Glomerular visceral epithelial cell (primary cell): ENCODE data around the gene KRTCAP2.
"Not testable (repeated sequence)": the region's sequence is repeated elsewhere in the genome, so short reads cannot be mapped to it uniquely, and the experiment has no call there.

ENCODE experiments used
- DNase-seq: peaks from one replicate; pipeline ENCODE4 v3.0.0-alpha.2; 2016; ENCODE audit errors: extremely low spot score

The KRTCAP2 gene

DNA sequence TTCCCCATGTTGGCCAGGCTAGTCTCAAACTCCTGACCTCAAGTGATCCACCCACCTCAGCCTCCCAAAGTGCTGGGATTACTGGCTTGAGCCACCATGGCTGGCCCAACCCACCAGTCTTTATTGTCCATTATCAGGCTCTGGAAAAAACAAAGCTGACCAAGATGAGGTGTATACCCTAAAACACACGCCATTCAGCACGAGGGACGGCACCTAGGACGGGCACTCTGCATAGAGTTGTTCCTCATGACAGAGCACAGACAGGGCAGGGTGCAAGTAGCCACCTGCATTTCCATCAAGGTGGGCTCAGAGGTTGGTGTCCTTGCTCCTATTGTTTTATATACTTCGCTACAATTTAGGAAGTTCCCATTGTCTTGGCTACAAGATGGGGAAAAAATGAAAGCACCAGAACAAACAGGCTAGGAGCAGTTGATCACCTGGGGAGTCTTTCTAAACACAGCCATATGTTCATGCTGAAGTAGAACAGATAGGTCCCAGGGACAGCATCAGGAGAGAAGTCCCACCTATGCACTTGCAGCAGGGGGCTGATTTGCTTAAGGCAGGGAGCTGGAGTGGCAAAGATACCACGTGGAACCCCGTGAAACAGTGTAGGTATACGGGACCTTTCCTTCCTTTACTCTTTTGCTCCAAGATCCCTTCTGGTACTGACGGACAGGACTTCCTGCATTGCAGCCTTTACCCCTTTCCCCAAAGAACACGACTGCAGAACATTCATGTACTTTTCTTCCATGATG, 4.5 kb downstream of the KRTCAP2 start:
- DNase-seq = no peak

DNA sequence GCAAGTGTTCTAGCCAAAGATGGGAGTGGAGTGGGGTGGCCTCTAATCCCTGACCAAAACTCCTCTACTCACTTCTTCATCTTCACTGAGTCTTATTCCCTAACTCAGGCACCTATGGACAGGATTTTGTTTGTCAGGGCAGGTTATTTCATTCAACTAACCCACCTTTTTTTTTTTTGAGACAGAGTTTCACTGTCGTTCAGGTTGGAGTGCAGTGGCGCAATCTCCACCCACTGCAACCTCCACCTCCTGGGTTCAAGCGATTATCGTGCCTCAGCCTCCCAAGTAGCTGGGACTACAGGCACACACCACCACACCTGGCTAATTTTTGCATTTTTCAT, 5.0 kb downstream of the KRTCAP2 start:
- not testable (repeated sequence) for DNase-seq

DNA sequence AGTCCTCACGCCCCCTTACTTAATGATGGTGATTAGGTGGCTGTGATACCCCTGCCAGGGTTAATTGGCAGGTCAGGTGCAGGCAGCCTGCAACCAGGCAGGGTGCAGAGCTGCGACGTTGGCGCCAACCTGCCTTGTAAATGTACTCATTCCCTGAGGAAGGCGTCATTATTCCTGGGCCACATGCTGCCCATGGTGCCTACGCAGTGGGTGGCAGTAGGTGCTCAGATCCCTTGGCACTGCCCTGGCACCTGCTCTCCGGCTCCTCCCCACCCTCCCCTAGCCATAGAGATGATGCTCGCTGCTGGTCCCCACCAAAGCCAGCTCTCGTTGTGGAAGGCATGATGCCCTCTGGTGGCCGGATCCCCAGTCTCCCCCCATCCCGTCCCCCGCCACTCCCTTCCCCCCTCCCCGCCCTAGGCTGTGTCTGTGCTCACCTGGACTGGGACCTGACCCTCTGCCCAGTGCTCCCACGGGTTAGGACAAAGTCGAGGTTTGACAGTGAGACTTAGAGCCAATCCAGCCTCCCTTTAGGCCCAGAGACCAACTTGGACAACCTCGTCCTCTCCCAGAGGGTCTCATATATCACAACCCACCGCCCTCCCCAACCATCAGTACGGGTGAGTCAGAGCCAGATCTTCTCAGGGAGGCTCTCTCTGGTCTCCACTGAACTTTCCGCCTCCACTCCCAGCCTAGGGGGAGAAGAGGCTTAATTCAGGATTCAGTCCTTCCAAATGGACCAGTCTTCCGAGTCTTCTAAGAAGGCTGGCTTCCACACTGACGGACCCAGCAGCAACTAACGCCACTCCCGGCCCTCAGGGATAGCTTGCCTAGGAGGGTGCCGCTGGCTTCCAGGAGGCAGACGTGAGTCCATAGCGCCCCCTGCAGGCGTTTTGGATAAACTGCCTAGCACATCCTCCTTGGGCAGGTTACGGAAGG, 5.7 kb downstream of the KRTCAP2 start:
- DNase-seq = peak; percentile 85

DNA sequence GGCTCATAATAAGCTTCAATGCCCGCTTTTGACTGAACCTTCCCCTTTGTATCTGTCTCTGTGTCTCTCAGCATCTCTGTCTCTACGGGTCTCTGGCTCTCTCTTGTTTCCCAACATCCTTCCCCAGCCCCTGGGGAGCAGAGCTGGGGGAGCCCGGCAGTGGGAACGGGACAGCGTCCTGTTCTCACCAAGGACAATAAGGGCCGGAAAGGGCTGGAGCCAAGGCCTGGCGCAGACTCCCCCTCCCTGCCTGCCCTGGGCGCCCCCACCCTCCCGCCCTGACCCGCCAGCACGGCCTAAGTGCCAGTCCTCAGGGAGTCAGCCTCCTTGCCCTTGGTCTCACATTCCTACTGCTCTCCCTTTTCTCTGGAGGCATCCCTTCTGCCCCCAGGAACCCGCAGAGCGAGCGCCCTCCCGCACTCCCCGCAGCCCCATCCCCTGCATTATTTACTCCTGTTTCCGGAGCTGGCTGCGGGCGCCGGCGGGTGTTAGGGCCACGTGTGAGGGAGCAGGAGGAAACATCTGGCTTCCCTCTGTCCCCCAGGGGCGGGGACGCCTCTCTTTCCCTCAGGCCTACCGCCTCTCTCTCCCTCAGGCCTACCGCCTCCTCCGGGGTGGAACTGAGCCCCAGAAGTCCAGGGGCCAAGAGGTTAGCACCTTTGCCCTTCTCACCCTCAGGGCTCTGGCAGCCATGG, 6.5 kb downstream of the KRTCAP2 start:
- DNase-seq = no peak

DNA sequence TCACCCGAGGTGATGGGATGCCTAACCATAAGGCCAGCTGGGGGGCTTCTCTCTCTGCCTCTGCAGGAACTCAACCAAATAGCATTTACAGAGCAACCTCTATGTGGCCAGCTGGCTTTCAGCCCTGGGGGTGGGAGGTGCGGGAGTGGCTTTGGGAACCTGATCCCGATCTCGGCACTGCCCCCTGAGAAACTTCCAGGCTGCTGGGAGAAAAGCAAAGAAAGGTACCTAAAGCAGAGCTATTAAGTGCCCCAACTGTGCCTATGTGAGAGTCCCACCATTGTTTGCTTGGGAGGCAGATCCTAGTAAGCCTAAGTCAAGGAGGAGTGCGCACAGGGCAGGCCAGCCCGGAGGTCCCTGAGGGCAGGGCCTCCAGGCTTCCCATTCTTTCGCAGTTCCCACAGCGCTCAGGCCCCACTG, 7.0 kb downstream of the KRTCAP2 start:
- DNase-seq = no peak

DNA sequence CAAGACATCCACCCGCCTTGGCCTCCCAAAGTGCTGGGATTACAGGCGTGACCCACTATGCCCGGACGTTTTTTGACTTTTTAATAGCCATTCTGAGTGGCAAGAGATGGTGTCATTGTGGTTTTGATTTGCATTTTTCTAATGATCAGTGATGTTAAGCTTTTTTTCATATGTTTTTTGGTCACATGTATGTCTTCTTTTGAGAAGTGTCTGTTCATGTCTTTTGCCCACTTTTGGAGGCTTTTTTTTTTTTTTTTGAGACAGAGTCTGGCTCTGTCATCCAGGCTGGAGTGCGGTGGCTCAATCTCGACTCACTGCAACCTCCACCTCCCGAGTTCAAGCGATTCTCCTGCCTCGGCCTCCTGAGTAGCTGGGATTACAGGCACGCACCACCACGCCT, 8.5 kb downstream of the KRTCAP2 start:
- not testable (repeated sequence) for DNase-seq

DNA sequence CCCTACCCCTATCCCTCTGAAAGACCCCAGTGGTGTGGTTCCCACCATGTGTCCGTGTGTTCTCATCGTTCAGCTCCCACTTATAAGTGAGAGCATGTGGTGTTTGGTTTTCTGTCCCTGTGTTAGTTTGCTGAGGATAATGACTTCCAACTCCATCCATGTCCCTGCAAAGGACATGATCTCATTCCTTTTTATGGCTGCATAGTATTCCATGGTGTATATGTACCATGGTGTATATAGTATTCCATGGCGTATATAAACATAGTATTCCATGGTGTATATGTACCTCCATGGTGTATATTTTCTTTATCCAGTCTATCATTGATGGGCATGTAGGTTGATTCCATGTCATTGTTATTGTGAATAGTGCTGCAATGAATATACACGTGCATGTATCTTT, 9.3 kb downstream of the KRTCAP2 start:
- not testable (repeated sequence) for DNase-seq

DNA sequence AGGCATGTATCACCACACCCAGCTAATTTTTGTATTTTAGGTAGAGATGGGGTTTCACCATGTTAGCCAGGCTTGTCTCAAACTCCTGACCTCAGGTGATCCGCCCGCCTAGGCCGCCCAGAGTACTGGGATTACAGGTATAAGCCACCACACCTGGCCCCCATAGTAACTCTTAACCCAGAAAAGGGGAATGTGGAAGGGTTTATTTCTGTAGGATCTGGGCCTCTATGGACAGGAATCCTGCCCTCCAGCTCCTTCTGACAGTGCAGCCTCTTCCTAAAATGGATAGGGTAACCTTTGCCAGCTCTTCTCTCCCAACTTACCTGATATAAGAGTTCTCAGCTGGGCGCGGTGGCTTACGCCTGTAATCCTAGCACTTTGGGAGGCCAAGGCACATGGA, 10.5 kb downstream of the KRTCAP2 start:
- DNase-seq = not testable (repeated sequence)

DNA sequence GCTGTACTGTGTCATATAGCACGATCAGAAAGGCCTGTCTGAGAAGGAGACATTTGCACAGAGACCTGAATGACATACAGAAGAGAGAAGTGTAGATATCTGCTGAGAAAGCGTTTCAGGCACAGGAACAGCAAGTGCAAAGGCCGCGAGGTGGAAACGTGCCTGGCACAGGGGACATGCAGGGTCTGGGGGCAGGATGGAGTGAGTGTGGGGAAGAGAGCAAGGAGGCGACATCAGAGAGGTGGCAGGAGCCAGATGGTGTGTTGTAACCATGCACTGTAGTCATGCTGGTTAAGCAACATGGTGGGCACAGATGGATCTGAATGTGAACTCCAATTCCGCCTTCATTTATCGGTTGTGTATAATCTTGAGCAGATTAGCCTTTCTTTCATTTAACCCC, 13.0 kb downstream of the KRTCAP2 start:
- no peak for DNase-seq

DNA sequence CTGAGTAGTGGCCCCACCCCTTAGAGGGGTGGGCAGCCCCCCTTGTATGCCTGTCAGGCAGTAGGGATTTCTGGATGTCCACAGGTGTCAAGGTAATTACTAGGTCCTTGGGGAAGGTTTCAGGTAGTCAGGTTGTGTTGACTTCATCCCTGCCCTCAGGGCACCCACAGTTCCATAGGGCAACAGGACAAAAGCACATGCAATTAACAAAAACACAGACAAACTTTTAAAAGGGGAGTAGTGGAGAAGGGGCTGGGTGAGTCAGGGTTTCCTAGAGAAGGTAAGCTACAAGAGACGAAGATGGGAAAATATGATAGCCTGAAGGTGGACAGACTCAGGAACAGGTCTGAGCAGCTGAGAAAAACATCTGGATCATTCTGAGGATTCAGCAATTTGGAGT, 14.1 kb downstream of the KRTCAP2 start:
- no peak for DNase-seq

DNA sequence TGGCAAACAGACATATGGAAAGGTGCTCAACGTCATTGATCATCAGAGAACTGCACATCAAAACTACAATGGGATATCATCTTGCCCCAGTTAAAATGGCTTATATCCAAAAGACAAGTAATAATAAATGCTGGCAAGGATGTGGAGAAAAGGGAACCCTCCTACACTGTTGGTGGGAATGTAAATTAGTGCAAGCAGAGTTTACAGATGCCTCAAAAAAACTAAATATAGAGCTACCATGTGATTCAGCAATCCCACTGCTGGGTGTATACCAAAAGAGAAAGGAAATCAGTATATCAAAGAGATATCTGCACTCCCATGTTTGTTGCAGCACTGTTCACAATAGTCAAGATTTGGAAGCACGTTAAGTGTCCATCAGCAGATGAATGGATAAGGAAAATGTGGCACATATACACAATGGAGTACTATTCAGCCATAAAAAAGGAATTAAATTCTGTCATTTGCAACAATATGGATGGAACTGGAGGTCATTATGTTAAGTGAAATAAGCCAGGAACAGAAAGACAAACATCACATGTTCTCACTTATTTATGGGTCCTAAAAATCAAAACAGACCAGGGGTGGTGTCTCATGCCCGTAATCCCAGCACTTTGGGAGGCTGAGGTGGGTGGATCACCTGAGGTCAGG, 17.0 kb downstream of the KRTCAP2 start:
- not testable (repeated sequence) for DNase-seq

DNA sequence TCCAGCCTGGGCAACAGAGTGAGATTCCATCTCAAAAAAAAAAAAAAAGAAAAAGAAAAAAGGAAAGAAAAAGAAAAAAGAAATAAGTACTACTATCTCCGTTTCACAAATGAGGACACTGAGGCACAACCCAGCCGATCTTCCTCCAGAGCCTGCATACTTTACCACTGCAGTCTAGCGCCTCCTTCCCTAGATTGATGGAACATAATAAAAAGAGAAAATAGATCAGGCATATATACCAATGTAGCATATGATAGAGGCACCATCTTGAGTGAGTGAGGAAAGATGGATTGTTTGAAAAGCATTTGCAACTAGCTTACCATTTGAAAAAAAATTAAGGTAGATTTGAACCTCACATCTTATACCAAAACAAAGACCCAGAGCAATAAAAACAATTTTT, 27.6 kb downstream of the KRTCAP2 start:
- no peak for DNase-seq

DNA sequence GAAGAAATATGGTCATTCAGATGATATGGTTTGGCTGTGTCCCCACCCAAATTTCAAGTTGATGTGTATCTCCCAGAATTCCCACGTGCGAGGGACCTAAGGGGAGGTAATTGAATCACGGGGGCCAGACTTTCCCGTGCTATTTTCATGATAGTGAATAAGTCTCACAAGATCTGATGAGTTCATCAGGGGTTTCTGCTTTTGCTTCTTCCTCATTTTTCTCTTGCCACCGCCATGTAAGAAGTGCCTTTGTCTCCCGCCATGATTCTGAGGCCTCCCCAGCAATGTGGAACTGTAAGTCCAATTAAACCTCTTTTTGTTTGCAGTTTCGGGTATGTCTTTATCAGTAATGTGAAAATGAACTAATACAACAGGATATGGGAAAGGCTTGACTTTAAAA, 31.4 kb downstream of the KRTCAP2 start:
- DNase-seq = no peak

DNA sequence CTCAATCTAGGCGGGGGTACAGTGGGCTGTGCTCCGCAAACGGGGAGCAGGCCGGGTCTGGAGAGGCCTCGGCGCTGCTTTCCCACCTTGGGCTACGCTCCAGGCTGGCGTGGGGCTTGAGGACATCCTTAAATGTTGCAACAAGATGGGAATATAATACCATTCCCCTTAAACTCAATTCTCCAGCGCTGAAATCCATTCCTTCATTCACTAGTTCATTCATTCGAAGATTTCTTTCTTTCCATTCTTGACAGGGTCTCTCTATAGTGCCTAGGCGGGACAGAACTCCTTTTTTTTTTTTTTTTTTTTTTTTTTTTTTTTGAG, 32.5 kb downstream of the KRTCAP2 start:
- no peak for DNase-seq

DNA sequence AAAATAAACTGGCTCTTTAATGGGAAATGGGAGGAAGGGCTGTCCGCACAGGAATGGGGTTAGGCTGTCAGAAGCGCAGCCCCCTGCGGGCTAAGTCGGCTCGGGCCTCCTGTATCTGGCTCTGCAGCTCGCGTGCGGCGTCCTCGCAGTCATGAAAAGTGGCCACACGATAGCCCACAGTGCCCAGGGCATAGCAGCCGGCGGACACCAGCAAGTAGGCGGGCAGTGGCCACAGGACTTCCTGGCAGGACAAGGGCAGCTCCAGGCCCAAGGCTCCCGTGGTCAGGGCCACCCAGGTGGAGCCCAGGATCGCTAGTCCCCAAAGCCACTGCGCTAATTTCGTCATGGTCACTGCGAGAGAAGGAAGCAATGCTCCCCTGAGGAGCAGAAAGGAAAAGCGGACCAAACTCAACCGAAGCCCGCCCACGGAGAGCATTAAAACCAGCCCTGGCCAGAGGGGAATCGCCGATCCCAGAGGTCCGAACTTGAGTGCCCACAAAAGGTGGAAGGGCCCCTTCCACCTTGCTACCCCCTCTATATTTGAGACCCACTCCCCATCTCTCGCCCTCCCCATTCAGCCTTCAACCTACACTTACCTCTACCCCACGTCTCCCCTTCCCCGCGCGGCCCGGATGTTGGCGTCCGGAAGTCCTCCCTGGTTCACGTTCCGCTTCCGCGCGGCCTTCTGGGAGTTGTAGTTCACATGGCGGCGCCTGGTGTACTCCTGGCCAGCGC, 33.0 kb downstream of the KRTCAP2 start, which contains the start of gene DPM3:
DPM3 (minus strand) TSS at position 637 of the 735 bp plus-strand sequence; CDS start at position 346, 291 bp downstream.
- peak; percentile 79 for DNase-seq

DNA sequence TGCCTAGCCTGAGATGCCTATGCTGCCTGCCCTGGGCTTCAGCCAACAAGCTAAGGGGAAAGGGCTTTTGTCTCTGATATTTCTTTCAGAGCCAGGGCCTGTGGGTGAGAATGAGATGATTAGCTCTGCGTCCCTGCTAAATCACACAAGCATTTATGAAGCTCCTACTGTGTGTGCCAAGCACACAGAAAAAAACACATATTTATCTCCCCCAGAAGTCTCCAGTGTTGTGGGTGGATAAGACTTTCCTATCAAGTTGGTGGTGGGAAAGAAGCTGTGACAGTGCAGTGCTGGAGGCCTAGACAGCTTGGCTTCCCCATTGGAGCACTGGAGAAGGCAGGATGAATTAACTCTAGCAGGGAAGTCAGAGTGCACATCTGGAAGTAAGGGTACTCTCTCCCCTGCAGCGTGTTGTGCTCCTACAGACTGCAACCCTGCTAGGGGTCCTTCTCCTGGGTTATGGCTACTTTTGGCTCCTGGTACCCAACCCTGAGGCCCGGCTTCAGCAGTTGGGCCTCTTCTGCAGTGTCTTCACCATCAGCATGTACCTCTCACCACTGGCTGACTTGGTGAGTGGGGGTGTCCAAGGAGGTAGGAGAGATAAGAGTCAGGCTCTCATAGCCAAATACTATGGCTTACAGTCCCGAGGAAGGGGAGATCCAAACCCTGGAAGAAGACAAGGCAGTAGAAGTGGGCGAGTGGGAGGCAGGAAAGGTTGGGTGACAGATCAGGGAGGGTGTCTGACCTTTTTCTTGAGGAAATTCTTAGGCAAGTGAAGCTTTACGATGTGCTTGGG, 35.8 kb downstream of the KRTCAP2 start:
- DNase-seq = no peak

DNA sequence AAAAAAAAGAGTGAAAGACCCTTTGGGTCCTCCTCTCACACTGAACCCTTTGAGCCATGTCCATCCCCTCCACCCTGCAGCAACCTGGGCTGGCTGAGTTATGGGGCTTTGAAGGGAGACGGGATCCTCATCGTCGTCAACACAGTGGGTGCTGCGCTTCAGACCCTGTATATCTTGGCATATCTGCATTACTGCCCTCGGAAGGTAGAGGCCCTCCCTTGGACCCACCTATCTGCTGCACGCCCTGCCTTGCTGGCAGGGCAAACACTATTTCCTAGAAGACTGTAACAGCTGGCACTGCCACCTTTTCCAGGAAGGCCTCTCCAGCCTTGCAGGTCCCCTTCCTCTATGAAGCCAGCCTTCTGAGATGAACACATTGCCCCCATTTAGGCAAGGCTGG, 36.4 kb downstream of the KRTCAP2 start:
- no peak for DNase-seq

DNA sequence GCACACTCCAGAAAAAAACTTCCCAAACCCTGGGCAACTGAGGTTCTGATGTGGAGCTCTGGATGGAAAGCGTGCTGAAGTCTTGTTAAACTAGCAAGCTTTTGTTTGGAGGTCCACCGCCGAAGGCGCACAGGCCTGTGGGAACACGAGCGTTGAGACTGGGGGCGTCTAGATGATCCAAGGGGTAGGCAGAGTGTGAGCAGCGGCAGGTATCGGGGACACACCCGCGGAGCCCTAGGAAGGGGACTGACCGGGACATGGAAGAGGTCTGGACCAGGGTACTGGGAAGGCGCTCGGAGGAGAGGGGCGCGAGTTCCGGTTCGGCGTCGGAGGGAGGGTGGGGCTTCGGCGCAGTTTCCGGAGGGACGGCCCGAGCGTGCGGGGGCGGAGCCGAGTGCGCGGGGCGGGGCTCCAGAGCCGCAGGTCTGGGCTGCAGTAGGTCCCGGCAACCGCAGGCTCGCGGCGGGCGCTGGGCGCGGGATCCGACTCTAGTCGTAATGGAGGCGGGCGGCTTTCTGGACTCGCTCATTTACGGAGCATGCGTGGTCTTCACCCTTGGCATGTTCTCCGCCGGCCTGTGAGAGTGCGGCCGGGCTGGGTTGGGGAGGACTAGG, 37.6 kb downstream of the KRTCAP2 start, which contains the start of gene SLC50A1:
SLC50A1 (plus strand) TSS at position 438 of the 614 bp plus-strand sequence; CDS start at position 498, 60 bp downstream.
- peak; percentile 95 for DNase-seq

DNA sequence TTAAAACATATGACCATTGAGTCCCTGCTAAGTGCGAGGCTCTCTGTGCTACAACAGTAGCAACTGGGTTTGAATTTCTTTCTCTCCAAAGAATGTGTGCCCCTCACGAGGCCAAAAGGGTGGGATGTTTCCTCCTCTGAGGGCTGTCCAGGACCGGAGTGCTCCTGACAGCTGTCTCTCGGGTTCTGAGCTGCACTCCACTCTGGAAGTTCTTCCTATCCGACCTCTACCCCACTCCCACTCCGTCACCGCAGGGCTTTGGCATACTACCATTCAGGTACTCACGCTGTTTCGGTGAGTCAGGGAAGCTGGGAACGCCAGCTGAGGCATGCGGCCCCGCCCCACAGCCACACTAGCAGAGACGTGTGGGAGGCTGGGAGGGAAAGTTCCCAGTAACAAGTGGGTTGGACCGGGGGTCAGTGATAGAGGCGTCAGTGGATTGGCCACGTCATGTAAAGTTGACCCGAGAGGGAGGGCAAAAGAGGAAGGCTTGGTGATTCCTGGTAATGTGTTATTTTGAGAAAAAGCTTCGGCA, 38.2 kb downstream of the KRTCAP2 start:
- peak; percentile 95 for DNase-seq
